ENCODE measurements around the gene MATR3.

Gene MATR3

DNA sequence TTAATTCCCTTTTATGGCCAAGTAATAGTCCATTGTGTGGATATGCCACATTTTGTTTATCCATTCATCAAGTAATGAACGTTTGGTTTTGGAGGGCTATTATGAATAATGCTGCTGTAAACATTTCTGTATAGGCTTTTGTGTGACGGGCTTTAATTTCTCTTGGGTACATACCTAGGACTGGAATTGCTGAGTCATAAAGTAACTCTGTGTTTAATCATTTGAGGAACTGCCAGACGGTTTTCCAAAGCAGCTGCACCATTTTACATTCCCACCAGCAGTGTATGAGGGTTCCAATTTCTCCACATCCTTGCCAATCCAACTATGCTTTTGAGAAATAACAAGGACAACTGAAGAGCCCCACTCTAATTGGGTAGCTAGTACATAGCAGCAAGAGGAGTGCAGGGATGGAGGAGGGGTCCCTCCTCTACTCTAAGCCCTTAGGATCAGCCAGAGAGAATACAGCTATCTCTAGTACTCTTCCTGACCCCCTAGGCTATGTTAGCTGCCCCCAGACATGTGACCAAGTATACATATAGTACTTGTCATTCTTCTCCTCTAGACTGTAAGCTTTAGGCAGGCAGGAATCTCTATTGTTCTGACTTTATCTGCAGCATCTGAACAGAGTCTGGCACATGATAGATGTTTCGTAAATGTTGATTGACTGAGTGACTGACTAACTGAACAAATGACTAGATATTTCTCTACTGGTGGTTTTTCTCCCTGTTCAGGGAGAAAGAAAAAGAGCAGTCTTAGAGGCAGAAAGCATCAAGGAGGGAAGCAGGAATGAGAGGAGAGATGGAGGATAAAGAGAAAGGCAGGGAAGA, 22.1 kb upstream of the MATR3 start:
- H3K4me3 ChIP-seq (ENCODE audit: insufficient read depth, low read depth, low read length): no peak overlapping the region
- peaks cover 23% of the 10 kb centered on the region for H3K4me1 ChIP-seq (ENCODE audit: control insufficient read depth, insufficient read depth, low read length)
- no peaks in the 10 kb centered on the region for H3K9me3 ChIP-seq (ENCODE audit: control insufficient read depth, low read length)
- H3K27me3 ChIP-seq (ENCODE audit: control insufficient read depth, insufficient read depth, low read length, poor library complexity, severe bottlenecking): no peaks in the 10 kb centered on the region
- no peaks in the 10 kb centered on the region for H3K36me3 ChIP-seq (ENCODE audit: control insufficient read depth, insufficient read depth, low read length)
- WGBS, 2 experiments: 89 to 96% methylated on average over 4 of the region's 4 CpGs
- no peak overlapping the region for H3K27ac ChIP-seq (ENCODE audit: insufficient read depth, low read depth, low read length, poor library complexity, severe bottlenecking)

DNA sequence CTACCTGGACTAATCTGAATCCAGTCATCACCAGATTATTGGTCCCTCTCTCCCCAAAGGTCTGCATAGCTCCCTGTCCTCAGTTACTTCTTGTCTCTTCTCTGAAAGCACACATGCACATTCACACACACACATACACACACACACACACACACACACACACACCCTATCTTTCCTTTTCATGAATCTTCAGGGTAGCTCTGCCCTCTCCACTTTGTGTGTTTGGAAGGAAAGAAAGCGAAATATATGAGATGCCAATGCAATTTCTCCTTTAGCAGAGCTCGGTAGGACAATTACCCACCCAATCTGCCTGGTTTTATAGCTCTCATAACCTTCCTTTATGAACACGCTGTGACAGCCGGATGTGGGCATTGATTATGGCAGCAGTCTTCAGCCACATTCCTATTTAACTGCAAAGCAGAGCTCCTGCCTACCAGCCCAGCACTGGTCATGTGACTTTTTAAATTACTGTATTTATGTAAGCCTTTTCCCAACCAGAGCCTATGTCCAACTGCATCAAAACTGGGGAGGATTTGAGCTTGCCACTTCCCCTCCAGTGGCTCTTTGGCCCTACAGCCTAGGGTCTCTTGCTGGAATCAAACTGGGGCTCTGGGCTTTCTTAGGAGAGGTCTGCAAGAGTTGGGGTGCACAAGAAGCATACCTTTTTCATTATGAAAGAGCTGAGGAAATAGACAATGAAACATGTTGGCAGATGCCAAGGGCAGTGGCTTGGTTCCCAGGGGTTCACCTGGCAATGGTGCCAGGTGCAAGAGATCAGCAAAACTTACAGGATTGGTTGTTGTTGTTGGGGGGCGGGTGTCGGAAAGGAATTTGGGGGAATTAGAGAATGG, 20.8 kb upstream of the MATR3 start:
- Histone ChIP-seq H3K36me3 (ENCODE audit: control insufficient read depth, insufficient read depth, low read length) (no peaks in the 10 kb centered on the region), H3K27ac (ENCODE audit: insufficient read depth, low read depth, low read length, poor library complexity, severe bottlenecking) (no peak overlapping the region), H3K27me3 (ENCODE audit: control insufficient read depth, insufficient read depth, low read length, poor library complexity, severe bottlenecking) (no peaks in the 10 kb centered on the region), H3K9me3 (ENCODE audit: control insufficient read depth, low read length) (no peaks in the 10 kb centered on the region), H3K4me1 (ENCODE audit: control insufficient read depth, insufficient read depth, low read length) (peaks cover 31% of the 10 kb centered on the region), H3K4me3 (ENCODE audit: insufficient read depth, low read depth, low read length) (no peak overlapping the region)
- WGBS, 2 experiments: 89 to 91% methylated on average over 6 of the region's 6 CpGs

DNA sequence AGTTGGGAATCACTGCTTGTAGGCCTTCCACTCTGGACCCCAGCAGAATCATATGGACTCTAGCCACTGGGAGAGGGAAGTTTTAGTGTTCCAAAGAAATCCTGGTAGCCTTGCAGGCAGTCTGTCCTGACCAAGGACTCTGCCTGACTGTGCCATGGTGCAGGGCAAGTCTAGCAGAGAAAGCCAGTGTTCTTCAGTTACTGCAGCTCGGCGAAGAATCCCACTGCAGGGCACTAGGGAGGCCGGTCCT, 20.3 kb upstream of the MATR3 start:
- H3K4me1 ChIP-seq (ENCODE audit: control insufficient read depth, insufficient read depth, low read length): peaks cover 31% of the 10 kb centered on the region

DNA sequence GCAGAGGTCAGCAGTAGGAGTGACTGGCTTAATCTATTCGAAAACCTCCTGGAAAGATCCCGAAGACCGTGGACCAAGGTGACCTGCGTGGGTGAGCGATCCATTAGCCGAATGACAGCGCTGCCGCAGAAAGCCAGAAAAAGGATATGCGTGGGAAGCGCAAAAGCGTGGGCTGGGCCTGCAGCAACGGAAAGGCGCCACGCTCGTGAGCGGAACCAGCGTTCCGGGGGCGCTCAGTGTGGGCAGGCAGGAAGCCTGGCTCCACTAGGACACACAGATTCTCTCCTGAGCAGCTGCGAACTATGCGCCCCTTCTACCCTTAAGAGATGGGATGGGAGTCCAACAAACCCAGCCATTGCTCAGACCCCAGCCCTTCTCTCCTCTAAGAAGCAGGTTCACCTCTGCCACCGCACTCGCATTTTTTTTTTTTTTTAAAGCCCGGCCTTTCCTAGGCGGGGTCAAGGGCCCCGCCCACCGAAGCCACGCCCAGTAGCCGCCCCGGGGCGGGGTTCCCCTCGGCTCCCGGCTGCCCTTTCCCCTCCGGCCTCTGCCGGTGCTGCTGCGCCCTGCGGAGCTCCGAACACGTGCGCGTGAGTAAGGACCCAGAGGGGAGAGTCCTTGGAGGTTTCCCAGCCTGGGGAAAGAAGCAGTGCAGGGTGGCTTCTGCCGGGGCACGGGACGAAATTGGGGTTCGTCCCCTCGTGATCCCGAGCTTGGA, 19.8 kb upstream of the MATR3 start:
- Histone ChIP-seq H3K4me3 (ENCODE audit: insufficient read depth, low read depth, low read length) (peak overlapping the region; percentile 66), H3K36me3 (ENCODE audit: control insufficient read depth, insufficient read depth, low read length) (no peaks in the 10 kb centered on the region), H3K9me3 (ENCODE audit: control insufficient read depth, low read length) (no peaks in the 10 kb centered on the region), H3K27ac (ENCODE audit: insufficient read depth, low read depth, low read length, poor library complexity, severe bottlenecking) (peak overlapping the region; percentile 64), H3K4me1 (ENCODE audit: control insufficient read depth, insufficient read depth, low read length) (peaks cover 31% of the 10 kb centered on the region), H3K27me3 (ENCODE audit: control insufficient read depth, insufficient read depth, low read length, poor library complexity, severe bottlenecking) (no peaks in the 10 kb centered on the region)
- 3% methylated on average over 47 of the region's 47 CpGs for WGBS, 2 experiments

More for the DNA sequence above, 20.3 kb upstream of the MATR3 start:
- Histone ChIP-seq H3K4me3 (ENCODE audit: insufficient read depth, low read depth, low read length) (peak overlapping the region; percentile 66), H3K9me3 (ENCODE audit: control insufficient read depth, low read length) (no peaks in the 10 kb centered on the region), H3K27me3 (ENCODE audit: control insufficient read depth, insufficient read depth, low read length, poor library complexity, severe bottlenecking) (no peaks in the 10 kb centered on the region), H3K27ac (ENCODE audit: insufficient read depth, low read depth, low read length, poor library complexity, severe bottlenecking) (no peak overlapping the region), H3K36me3 (ENCODE audit: control insufficient read depth, insufficient read depth, low read length) (no peaks in the 10 kb centered on the region)
- 10 to 11% methylated on average over 3 of the region's 3 CpGs for WGBS, 2 experiments

DNA sequence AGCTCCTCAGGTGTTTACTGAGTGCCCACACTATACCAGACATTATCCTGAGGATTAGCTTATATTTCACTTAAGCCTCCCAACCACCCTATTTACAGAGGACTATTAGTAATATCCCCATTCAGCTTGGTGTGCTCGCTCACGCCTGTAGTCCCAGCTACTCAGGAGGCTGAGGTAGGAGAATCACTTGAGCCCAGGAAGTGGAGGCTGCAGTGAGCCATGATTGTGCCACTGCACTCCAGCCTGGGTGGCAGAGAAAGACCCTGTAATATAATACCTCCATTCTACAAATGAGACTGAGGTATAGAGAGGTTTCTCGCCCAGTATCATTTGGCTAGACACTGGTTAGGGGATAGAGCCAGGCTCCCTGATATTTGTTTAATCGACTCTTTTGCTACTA, 18.0 kb upstream of the MATR3 start:
- Histone ChIP-seq H3K4me1 (ENCODE audit: control insufficient read depth, insufficient read depth, low read length) (peaks cover 31% of the 10 kb centered on the region), H3K4me3 (ENCODE audit: insufficient read depth, low read depth, low read length) (peak overlapping the region; percentile 66), H3K27me3 (ENCODE audit: control insufficient read depth, insufficient read depth, low read length, poor library complexity, severe bottlenecking) (no peaks in the 10 kb centered on the region), H3K27ac (ENCODE audit: insufficient read depth, low read depth, low read length, poor library complexity, severe bottlenecking) (no peak overlapping the region), H3K9me3 (ENCODE audit: control insufficient read depth, low read length) (no peaks in the 10 kb centered on the region), H3K36me3 (ENCODE audit: control insufficient read depth, insufficient read depth, low read length) (peaks cover 4% of the 10 kb centered on the region)
- WGBS, 2 experiments: 63 to 75% methylated on average over 4 of the region's 4 CpGs

DNA sequence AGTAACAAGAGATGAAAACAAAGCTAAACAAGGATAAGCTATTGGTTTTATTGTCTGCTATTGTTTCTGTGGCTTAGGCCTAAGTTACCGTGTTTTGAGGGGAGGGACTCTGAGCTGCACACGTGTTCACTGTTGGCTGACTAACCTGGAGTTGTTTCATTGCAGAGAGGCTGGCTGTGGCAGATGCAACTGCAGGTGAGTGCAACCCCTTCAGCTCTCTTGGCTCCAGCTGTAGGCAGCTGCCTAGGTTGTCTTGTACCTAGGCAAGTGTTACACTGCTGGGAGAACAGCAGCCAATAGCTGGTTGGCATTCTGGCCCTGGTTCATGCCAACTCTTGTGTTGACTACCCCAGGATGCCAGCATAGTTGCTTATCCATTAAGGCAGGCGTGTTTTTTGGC, 17.6 kb upstream of the MATR3 start:
- 18 to 31% methylated on average over 2 to 3 of the region's 3 CpGs for WGBS, 2 experiments
- H3K27me3 ChIP-seq (ENCODE audit: control insufficient read depth, insufficient read depth, low read length, poor library complexity, severe bottlenecking): no peaks in the 10 kb centered on the region
- no peak overlapping the region for H3K27ac ChIP-seq (ENCODE audit: insufficient read depth, low read depth, low read length, poor library complexity, severe bottlenecking)
- no peaks in the 10 kb centered on the region for H3K9me3 ChIP-seq (ENCODE audit: control insufficient read depth, low read length)
- peaks cover 4% of the 10 kb centered on the region for H3K36me3 ChIP-seq (ENCODE audit: control insufficient read depth, insufficient read depth, low read length)
- H3K4me3 ChIP-seq (ENCODE audit: insufficient read depth, low read depth, low read length): peak overlapping the region; percentile 66
- H3K4me1 ChIP-seq (ENCODE audit: control insufficient read depth, insufficient read depth, low read length): peaks cover 31% of the 10 kb centered on the region

DNA sequence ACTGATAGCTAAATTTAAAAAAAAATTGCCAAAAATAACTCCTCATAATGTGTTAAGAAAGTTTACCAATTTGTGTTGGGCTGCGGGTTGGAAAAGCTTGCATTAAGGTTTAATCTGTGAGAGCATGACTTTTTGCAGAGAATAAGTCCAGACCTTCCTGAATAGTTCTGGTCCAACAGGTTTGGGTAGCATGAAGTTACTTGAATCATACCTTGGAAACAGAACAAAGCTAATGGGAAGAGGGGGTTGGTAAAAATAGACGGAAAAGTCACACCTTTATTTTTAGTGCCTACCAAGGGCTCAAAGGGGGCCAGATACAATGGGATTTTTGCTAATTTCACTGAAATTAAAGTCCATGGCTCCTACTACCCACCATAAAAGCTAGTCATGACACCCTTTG, 17.1 kb upstream of the MATR3 start:
- no peaks in the 10 kb centered on the region for H3K27me3 ChIP-seq (ENCODE audit: control insufficient read depth, insufficient read depth, low read length, poor library complexity, severe bottlenecking)
- H3K9me3 ChIP-seq (ENCODE audit: control insufficient read depth, low read length): no peaks in the 10 kb centered on the region
- no peak overlapping the region for H3K27ac ChIP-seq (ENCODE audit: insufficient read depth, low read depth, low read length, poor library complexity, severe bottlenecking)
- peak overlapping the region; percentile 66 for H3K4me3 ChIP-seq (ENCODE audit: insufficient read depth, low read depth, low read length)
- H3K36me3 ChIP-seq (ENCODE audit: control insufficient read depth, insufficient read depth, low read length): peaks cover 4% of the 10 kb centered on the region
- peaks cover 31% of the 10 kb centered on the region for H3K4me1 ChIP-seq (ENCODE audit: control insufficient read depth, insufficient read depth, low read length)
- 65 to 77% methylated on average over 2 of the region's 2 CpGs for WGBS, 2 experiments

DNA sequence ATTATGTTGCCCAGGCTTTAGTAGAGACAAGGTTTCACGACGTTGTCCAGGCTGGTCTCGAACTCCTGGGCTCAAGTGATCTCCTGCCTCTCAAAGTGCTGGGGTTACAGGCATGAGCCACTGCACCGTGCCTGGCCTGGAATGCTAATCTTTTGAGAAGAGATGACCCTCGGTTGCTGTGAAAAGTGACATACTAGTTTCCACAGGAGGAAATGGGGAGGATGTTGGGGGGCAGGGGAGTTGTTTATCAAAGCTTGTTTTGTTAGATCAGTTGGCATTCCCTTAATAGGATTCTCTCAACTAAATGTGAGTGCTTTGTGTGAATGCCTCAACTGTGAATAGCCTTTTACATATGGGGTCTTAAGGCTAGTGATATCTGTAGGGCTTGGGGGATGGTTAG, 16.4 kb upstream of the MATR3 start:
- WGBS, 2 experiments: 51 to 59% methylated on average over 5 of the region's 5 CpGs
- Histone ChIP-seq H3K4me3 (ENCODE audit: insufficient read depth, low read depth, low read length) (no peak overlapping the region), H3K27ac (ENCODE audit: insufficient read depth, low read depth, low read length, poor library complexity, severe bottlenecking) (no peak overlapping the region), H3K36me3 (ENCODE audit: control insufficient read depth, insufficient read depth, low read length) (peaks cover 4% of the 10 kb centered on the region), H3K4me1 (ENCODE audit: control insufficient read depth, insufficient read depth, low read length) (peaks cover 31% of the 10 kb centered on the region), H3K27me3 (ENCODE audit: control insufficient read depth, insufficient read depth, low read length, poor library complexity, severe bottlenecking) (no peaks in the 10 kb centered on the region), H3K9me3 (ENCODE audit: control insufficient read depth, low read length) (no peaks in the 10 kb centered on the region)

DNA sequence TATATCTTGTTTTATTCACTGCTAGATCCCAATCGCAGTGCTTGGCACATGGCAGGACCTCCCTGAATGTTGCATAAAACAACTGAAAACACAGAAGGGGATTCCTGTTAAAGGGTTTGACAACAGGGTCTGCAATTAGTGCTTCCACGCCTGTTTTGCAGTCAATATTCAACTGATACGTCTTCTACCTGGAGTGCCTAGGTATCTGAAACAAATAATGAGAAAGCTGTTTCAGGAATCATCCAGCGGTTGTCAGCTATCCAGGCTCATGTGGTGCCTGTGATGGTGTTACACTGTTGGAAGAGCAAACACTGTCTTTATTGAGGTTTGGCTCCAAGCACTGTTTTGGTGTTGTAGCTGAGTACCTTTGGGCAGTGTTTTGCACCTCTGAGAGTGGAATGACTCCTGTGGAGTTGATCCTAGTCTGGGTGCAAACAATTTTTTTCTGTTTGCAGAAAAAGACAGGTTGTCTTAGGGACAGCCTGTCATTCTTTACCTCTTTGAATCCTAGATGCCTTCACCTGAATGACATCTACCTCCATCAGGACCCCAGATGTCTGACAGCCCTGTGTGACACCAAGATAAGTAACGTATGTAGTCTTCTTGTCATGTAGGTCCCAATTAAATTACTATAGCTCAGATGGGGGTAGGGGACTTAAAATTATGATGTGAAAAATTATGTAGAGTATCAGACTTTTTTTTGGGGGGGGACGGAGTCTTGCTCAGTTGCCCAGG, 14.8 kb upstream of the MATR3 start:
- H3K27me3 ChIP-seq (ENCODE audit: control insufficient read depth, insufficient read depth, low read length, poor library complexity, severe bottlenecking): no peaks in the 10 kb centered on the region
- peaks cover 20% of the 10 kb centered on the region for H3K4me1 ChIP-seq (ENCODE audit: control insufficient read depth, insufficient read depth, low read length)
- H3K36me3 ChIP-seq (ENCODE audit: control insufficient read depth, insufficient read depth, low read length): peaks cover 15% of the 10 kb centered on the region
- WGBS, 2 experiments: 95% methylated on average over 6 of the region's 6 CpGs
- no peak overlapping the region for H3K4me3 ChIP-seq (ENCODE audit: insufficient read depth, low read depth, low read length)
- H3K27ac ChIP-seq (ENCODE audit: insufficient read depth, low read depth, low read length, poor library complexity, severe bottlenecking): no peak overlapping the region
- H3K9me3 ChIP-seq (ENCODE audit: control insufficient read depth, low read length): no peaks in the 10 kb centered on the region

Data from ectodermal cell (in vitro differentiated cells).